ENCODE data around the gene HOXA7. TPM values are rescaled to one million over a fixed set of nuclear protein-coding genes. Genes with fewer than 3 reads are reported as not detected.

The HOXA7 gene
- total and polyA plus RNA-seq, 10 of the 15 experiments (the other 5 are each of a cell fraction or from before 2014, with no cell fraction given): not detected

DNA sequence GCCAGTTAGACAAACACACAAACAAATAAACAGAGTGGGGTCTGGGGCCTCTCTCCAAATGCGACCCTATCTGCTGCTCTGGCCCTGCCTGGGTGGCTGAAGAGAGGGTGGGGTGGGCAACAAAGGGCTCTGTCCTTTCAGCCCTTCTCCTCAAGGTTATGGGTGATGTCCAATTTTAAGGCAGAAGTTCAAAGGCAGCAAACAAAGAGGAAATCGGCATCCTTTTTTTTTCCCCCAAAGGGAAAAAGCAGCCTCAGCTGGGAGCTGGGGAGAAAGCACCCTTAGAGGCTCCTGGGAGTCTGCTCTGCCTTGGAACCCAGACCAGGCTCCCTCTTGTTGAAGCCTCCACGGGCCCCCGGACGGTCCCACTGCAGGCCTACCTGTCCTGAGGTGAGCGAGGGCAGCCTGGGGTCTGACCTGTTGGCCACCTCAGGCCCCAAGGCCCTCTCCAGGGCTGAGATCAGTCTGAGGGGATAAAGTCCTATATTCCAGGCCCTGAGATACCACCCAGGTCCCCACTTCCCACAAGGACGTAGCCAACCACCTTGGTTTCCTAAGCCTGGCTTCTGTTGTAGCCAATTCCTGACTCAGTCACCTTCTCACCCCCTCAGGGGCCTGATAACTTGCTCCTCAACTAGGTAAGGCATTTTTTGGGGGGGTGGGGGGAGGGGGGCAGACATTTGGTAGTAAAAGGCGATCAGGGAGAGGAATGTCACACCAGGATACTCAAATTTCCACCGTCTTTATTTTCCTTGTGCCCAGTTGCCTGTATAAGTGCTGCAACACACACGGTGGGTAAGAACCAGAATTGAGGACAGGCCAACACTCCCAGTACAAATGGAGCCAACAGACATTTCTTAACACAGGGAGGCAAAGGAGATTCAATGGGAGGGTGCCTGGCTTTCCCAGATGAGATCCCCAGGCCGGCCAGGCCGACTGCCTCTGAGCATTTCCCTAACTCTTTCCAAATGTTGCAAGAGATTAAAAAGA lies 24.3 kb upstream of the HOXA7 start:
- no peak for FAIRE-seq
- Histone ChIP-seq H3K36me3 (ENCODE audit: control insufficient read depth in 2 of 2, insufficient read depth in 2 of 2, low read length in 1 of 2) (no peaks in the 10 kb centered on the region), H3K9me3 (replicated peaks; ENCODE audit: control insufficient read depth, insufficient read depth, low read length) (no peaks in the 10 kb centered on the region; the same call in 2 of the 3 replicates), H3K4me3 (no peak overlapping the region), H3K27me3 (replicated peaks in 1 of 2; ENCODE audit: control insufficient read depth in 2 of 2, insufficient read depth in 2 of 2, low read length in 1 of 2) (peaks cover 18 to 32% of the 10 kb centered on the region in 2 experiments), H4K20me1 (ENCODE audit: control insufficient read depth, insufficient read depth) (no peaks in the 10 kb centered on the region), H3K27ac (ENCODE audit: control insufficient read depth, insufficient read depth) (no peak overlapping the region), H3K79me2 (ENCODE audit: control insufficient read depth, insufficient read depth, low read length) (no peaks in the 10 kb centered on the region), H3K4me2 (ENCODE audit: control insufficient read depth, insufficient read depth) (no peak overlapping the region), H2AFZ (ENCODE audit: control insufficient read depth, low read depth, low read length) (no peak overlapping the region), H3K9ac (ENCODE audit: control insufficient read depth, insufficient read depth, low read length) (no peak overlapping the region), H3K4me1 (ENCODE audit: control insufficient read depth, insufficient read depth, low read length) (no peaks in the 10 kb centered on the region)
- ChIA-PET SMC1A (ENCODE audit: uncharacterized antibody, unreplicated experiment) (interaction anchor here (0.6 to 1.5 kb wide), 2 partner anchors 340 to 1288 kb away, joined by 3 to 5 read pairs; no protein-coding TSS in a partner anchor), CTCF (interaction anchor here (1.1 to 2.0 kb wide), 6 partner anchors 10 to 1286 kb away, joined by 3 to 5 read pairs (median 4); no protein-coding TSS in a partner anchor), POLR2A (no interaction called here), RAD21 (ENCODE audit: unreplicated experiment) (no interaction called here)
- TF ChIP-seq ZZZ3 (IDR thresholded peaks at IDR 0.05; ENCODE audit: control insufficient read depth, insufficient read length, low read depth): no peak
- no peak for TF ChIP-seq JUND (IDR thresholded peaks at IDR 0.05; ENCODE audit: low read depth, low read length)
- TF ChIP-seq CHD4 (IDR thresholded peaks at IDR 0.05): no peak
- no peak for TF ChIP-seq ESRRA (IDR thresholded peaks at IDR 0.05; ENCODE audit: low read length)
- TF ChIP-seq SMC3 (IDR thresholded peaks at IDR 0.05; ENCODE audit: borderline replicate concordance, low read length): no peak
- TF ChIP-seq, protein P1, sequence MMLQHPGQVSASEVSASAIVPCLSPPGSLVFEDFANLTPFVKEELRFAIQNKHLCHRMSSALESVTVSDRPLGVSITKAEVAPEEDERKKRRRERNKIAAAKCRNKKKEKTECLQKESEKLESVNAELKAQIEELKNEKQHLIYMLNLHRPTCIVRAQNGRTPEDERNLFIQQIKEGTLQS (IDR thresholded peaks at IDR 0.05; ENCODE audit: borderline replicate concordance, extremely low read depth, low read depth, low read length): no peak
- TF ChIP-seq POLR2A (IDR thresholded peaks at IDR 0.05; ENCODE audit: low read depth, low read length): no peak
- TF ChIP-seq SIX5 (IDR thresholded peaks at IDR 0.05; ENCODE audit: low read depth, low read length, severe bottlenecking): no peak
- no peak for TF ChIP-seq RELA (IDR thresholded peaks at IDR 0.05; ENCODE audit: borderline replicate concordance, partially characterized antibody)
- no peak for TF ChIP-seq SMAD5 (IDR thresholded peaks at IDR 0.05; ENCODE audit: low read depth)
- intact Hi-C loops (cut with micrococcal nuclease; ENCODE audit: unreplicated experiment) (no loop called here), in situ Hi-C loops (cut with MboI) (no loop called here)
- ATAC-seq: no peak
- DNase-seq (ENCODE audit: low read depth, low spot score): no peak
- WGBS (ENCODE audit: insufficient coverage, insufficient replicate concordance, low lambda C conversion rate, missing lambda C conversion rate): 42% methylated on average over 12 of the region's 12 CpGs
- BruUV-seq (replicated peaks): no TSS peak
